Measurements from ENCODE around the gene DLX3. TPM values are rescaled to one million over a fixed set of nuclear protein-coding genes. Genes with fewer than 3 reads are reported as not detected.

Gene DLX3
- total RNA-seq, 1 donor from 2014 or later, result 0.04 TPM

DNA sequence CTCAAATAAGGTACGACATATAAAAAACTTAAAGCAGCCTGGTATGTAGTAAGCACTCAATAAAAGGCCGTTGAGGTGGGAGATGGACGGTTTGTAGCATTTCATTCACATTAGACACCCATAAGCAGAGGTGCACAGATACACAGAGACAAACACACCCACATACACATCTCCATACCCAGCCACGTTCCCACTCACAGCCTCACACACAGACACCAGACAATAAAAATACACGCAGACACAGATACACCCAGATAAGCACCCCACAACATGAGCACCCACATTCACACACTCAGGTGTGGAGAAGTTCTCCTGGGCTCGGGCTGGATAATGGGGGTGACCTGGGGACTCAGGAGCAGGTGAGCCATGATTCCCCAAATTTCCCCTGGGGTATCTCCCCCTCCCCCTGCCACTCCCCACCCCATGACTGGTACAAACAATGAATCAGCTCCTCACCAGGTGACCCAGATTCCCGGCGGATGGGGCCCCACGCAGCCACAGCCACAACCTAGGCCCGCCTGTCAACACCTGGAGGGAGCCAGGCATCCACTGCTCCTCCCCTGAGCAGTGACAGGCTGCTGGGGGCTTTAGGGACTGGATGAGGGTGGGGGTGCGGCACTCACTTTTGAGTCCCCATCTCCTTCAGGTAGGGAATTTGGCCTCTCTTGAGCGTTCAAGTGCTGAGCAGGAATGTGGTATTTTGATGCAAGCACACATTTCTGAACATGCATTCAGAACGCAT, 2.7 kb downstream of the DLX3 start:
- Histone ChIP-seq H3K4me2 (peak overlapping the region; percentile 93), H3F3A (ENCODE audit: low read depth) (peaks cover 43% of the 10 kb centered on the region), H4K20me1 (ENCODE audit: low read depth) (no peaks in the 10 kb centered on the region), H3K79me2 (ENCODE audit: low read depth) (no peaks in the 10 kb centered on the region), H3K4me1 (peaks cover 24% of the 10 kb centered on the region), H3K27ac (no peak overlapping the region), H3K36me3 (no peaks in the 10 kb centered on the region), H2AFZ (replicated peaks) (no peak overlapping the region), H3K9ac (no peak overlapping the region), H3K4me3 (no peak overlapping the region), H3K9me3 (ENCODE audit: low read depth) (no peaks in the 10 kb centered on the region), H3K27me3 (peaks cover 99% of the 10 kb centered on the region)
- Mint-ChIP-seq H3K27ac (peak overlapping the region; percentile 6), H3K4me3 (peak overlapping the region; percentile 80), H3K36me3 (no peaks in the 10 kb centered on the region), H3K4me1 (peaks cover 26% of the 10 kb centered on the region), H3K27me3 (ENCODE audit: insufficient read depth, low read depth) (peaks cover 73% of the 10 kb centered on the region), H3K9me3 (no peaks in the 10 kb centered on the region)
- TF ChIP-seq EZH2phosphoT487 (IDR thresholded peaks at IDR 0.05) (no peak), EZH2 (IDR thresholded peaks at IDR 0.05) (no peak)
- TF ChIP-seq, protein P1, sequence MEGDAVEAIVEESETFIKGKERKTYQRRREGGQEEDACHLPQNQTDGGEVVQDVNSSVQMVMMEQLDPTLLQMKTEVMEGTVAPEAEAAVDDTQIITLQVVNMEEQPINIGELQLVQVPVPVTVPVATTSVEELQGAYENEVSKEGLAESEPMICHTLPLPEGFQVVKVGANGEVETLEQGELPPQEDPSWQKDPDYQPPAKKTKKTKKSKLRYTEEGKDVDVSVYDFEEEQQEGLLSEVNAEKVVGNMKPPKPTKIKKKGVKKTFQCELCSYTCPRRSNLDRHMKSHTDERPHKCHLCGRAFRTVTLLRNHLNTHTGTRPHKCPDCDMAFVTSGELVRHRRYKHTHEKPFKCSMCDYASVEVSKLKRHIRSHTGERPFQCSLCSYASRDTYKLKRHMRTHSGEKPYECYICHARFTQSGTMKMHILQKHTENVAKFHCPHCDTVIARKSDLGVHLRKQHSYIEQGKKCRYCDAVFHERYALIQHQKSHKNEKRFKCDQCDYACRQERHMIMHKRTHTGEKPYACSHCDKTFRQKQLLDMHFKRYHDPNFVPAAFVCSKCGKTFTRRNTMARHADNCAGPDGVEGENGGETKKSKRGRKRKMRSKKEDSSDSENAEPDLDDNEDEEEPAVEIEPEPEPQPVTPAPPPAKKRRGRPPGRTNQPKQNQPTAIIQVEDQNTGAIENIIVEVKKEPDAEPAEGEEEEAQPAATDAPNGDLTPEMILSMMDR (IDR thresholded peaks at IDR 0.05), result no peak
- peak; percentile 3 for DNase-seq (ENCODE audit: low spot score)

DNA sequence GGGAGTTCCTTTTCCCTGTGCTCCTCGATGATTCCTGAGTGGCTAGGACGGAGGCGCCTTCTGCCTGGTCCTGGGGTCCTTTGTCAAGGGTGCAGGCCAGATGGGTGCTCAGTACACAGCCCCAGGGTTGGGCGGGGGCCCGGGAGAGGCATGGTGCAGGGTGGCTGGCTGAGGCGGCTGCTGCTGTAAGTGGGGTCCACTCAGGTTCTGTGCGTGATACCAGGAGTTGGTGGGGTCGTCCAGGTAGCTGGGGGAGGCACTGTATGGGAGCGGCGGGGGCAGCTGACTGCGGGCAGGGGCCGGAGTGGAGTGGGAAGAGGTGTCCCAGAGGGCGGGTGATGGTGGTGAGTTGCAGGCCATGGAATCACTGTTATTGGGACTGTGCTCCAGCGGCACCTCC, 3.6 kb downstream of the DLX3 start:
- peaks cover 24% of the 10 kb centered on the region for H3K4me1 ChIP-seq
- no peak overlapping the region for H3K9ac ChIP-seq
- Mint-ChIP-seq H3K36me3 (no peaks in the 10 kb centered on the region), H3K9me3 (no peaks in the 10 kb centered on the region), H3K27ac (no peak overlapping the region), H3K4me1 (peaks cover 24% of the 10 kb centered on the region), H3K4me3 (no peak overlapping the region), H3K27me3 (ENCODE audit: insufficient read depth, low read depth) (peaks cover 76% of the 10 kb centered on the region)
- no peaks in the 10 kb centered on the region for H3K79me2 ChIP-seq (ENCODE audit: low read depth)
- H3F3A ChIP-seq (ENCODE audit: low read depth), result peaks cover 42% of the 10 kb centered on the region
- no peaks in the 10 kb centered on the region for H3K9me3 ChIP-seq (ENCODE audit: low read depth)
- H2AFZ ChIP-seq (replicated peaks), result no peak overlapping the region
- no peak for DNase-seq (ENCODE audit: low spot score)
- no peaks in the 10 kb centered on the region for H3K36me3 ChIP-seq
- H3K27me3 ChIP-seq, result peaks cover 99% of the 10 kb centered on the region
- no peak overlapping the region for H3K4me3 ChIP-seq
- H4K20me1 ChIP-seq (ENCODE audit: low read depth), result no peaks in the 10 kb centered on the region
- TF ChIP-seq, protein P1 (IDR thresholded peaks at IDR 0.05), result no peak
- TF ChIP-seq EZH2 (IDR thresholded peaks at IDR 0.05), result peak; percentile 0
- no peak overlapping the region for H3K27ac ChIP-seq
- no peak overlapping the region for H3K4me2 ChIP-seq

DNA sequence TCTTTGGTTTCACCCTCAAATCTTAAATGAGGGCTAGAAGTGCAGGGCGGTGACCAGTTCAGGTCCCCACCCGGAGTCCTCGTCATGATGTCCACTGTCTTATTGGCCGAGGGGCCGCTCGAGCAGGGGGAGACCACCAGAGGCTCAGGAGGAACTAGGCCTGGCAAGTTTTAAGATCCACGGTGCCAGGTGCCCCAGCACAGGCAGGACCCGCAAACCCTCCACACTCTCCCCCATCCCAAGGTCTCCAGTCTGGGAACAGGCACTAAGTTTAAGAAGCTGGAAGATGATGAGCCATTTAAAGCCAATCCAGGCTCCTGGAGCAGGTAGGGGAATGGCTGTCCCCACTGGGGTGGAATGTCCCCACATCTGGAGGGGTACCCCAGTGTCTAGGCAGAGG, 4.1 kb downstream of the DLX3 start:
- Histone ChIP-seq H2AFZ (replicated peaks) (no peak overlapping the region), H3K27ac (no peak overlapping the region), H4K20me1 (ENCODE audit: low read depth) (no peaks in the 10 kb centered on the region), H3K4me2 (no peak overlapping the region), H3F3A (ENCODE audit: low read depth) (peaks cover 37% of the 10 kb centered on the region), H3K4me3 (no peak overlapping the region), H3K4me1 (peaks cover 24% of the 10 kb centered on the region), H3K79me2 (ENCODE audit: low read depth) (no peaks in the 10 kb centered on the region), H3K9me3 (ENCODE audit: low read depth) (no peaks in the 10 kb centered on the region), H3K9ac (no peak overlapping the region), H3K27me3 (peaks cover 99% of the 10 kb centered on the region), H3K36me3 (no peaks in the 10 kb centered on the region)
- TF ChIP-seq, protein P1 (IDR thresholded peaks at IDR 0.05), result no peak
- TF ChIP-seq EZH2 (IDR thresholded peaks at IDR 0.05), result peak; percentile 28
- Mint-ChIP-seq H3K27ac (no peak overlapping the region), H3K36me3 (no peaks in the 10 kb centered on the region), H3K4me3 (peak overlapping the region; percentile 55), H3K4me1 (peaks cover 19% of the 10 kb centered on the region), H3K27me3 (ENCODE audit: insufficient read depth, low read depth) (peaks cover 71% of the 10 kb centered on the region), H3K9me3 (no peaks in the 10 kb centered on the region)
- DNase-seq (ENCODE audit: low spot score), result no peak

Measured in neural progenitor cell (in vitro differentiated cells).